ENCODE measurements around the gene NFYA. TPM values are rescaled to one million over a fixed set of nuclear protein-coding genes. Genes with fewer than 3 reads are reported as not detected.

The NFYA gene
- total RNA-seq, 1 experiment from 2014 or later, result 28.7 TPM

DNA sequence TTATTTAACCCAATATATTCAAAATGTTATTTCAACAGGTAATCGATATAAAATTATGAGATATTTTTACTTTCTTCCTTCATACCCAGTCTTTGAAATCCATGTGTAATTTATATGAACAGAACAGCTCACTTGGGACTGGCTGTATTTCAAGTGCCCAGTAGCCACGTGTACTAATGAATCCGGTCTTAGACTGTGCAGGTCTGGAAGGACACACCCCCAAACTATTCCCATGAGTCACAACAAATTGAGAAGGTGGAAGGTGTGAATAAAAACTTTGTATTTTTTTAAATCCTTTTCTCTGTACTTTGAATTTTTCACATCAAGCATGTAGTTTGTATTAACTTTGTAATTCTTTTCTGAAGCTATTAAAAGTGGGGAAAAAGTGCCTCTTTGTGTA lies 36.6 kb upstream of the NFYA start:
- ChIA-PET RAD21 (ENCODE audit: low non-redundant PET in 1 of 2, low total read pairs in 2 of 2, uncharacterized antibody in 2 of 2, unreplicated experiment in 2 of 2) (no interaction called here), POLR2A (interaction anchor here (1.1 kb wide), 1 partner anchor 8 kb away, joined by 5 read pairs; no protein-coding TSS in a partner anchor), CTCF (interaction anchor here (0.8 to 1.7 kb wide), 5 partner anchors 8 to 36 kb away, joined by 3 to 16 read pairs (median 3); partner anchors contain the start of genes NFYA and OARD1)
- TF ChIP-seq, protein P1, sequence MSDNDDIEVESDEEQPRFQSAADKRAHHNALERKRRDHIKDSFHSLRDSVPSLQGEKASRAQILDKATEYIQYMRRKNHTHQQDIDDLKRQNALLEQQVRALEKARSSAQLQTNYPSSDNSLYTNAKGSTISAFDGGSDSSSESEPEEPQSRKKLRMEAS (IDR thresholded peaks at IDR 0.05), result peak; percentile 87
- TF ChIP-seq RAD21 (IDR thresholded peaks at IDR 0.05; ENCODE audit: low read depth) (no peak), SIN3A (IDR thresholded peaks at IDR 0.05; ENCODE audit: low read depth) (0 out of 2 replicates have a peak, but pooled peaks have one; percentile 13)
- Histone ChIP-seq H3K27me3 (ENCODE audit: insufficient read depth, low read length) (no peaks in the 10 kb centered on the region), H3K4me2 (ENCODE audit: low read length) (no peak overlapping the region), H3K36me3 (ENCODE audit: control insufficient read depth in 1 of 2, insufficient read depth in 2 of 2, low read length in 2 of 2) (no peaks in the 10 kb centered on the region), H3K27ac (ENCODE audit: low read depth, low read length) (no peak overlapping the region), H3K4me1 (ENCODE audit: control insufficient read depth in 1 of 2, insufficient read depth in 2 of 2, low read length in 2 of 2) (peaks cover 23 to 39% of the 10 kb centered on the region in 2 experiments; a peak in 3 of 4 replicates), H2AFZ (ENCODE audit: low read depth, low read length, poor library complexity, severe bottlenecking) (no peak overlapping the region), H3K9me3 (ENCODE audit: control insufficient read depth in 1 of 2, insufficient read depth in 1 of 2, low read depth in 1 of 2, low read length in 2 of 2) (no peaks in the 10 kb centered on the region), H3K79me2 (ENCODE audit: insufficient read depth, low read length) (no peaks in the 10 kb centered on the region), H3K9ac (ENCODE audit: low read length) (no peak overlapping the region), H4K20me1 (ENCODE audit: insufficient read depth) (no peaks in the 10 kb centered on the region), H3K4me3 (replicated peaks in 1 of 2; ENCODE audit: low read depth in 1 of 2, low read length in 2 of 2) (no peak overlapping the region), H3K9me2 (ENCODE audit: insufficient read depth) (no peaks in the 10 kb centered on the region)
- peak; percentile 19 for DNase-seq (ENCODE audit: low read depth, low spot score)
- ATAC-seq, result peak; percentile 37; the same call in 1 of the 2 replicates
- BruUV-seq (replicated peaks), result no TSS peak
- intact Hi-C loops (cut with micrococcal nuclease), result no loop called here

DNA sequence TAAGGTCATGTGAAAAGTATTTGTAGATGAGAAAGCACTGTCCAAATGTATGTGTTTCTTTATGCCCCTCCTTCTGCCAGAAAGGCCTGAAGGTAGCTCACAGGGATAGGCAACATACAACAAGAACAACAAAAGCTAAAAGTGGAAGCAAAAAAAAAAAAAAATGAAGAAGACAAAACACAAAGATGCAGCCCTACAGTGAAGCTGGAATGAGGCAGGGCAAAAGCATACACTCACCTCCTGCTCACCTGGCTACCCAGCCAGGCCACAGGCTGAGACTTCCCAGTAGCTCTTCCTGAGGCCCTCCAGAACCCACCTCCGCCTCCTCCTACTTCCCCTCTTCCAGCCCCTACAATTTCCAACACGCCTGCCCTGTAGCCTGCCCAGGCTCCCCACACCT lies 36.2 kb upstream of the NFYA start:
- Histone ChIP-seq H3K4me1 (ENCODE audit: control insufficient read depth in 1 of 2, insufficient read depth in 2 of 2, low read length in 2 of 2) (peaks cover 23 to 43% of the 10 kb centered on the region in 2 experiments; a peak in 3 of 4 replicates), H3K36me3 (ENCODE audit: control insufficient read depth in 1 of 2, insufficient read depth in 2 of 2, low read length in 2 of 2) (no peaks in the 10 kb centered on the region), H3K4me3 (replicated peaks in 1 of 2; ENCODE audit: low read depth in 1 of 2, low read length in 2 of 2) (no peak overlapping the region), H3K79me2 (ENCODE audit: insufficient read depth, low read length) (no peaks in the 10 kb centered on the region), H2AFZ (ENCODE audit: low read depth, low read length, poor library complexity, severe bottlenecking) (no peak overlapping the region), H3K4me2 (ENCODE audit: low read length) (no peak overlapping the region), H3K27me3 (ENCODE audit: insufficient read depth, low read length) (no peaks in the 10 kb centered on the region), H3K9ac (ENCODE audit: low read length) (no peak overlapping the region), H4K20me1 (ENCODE audit: insufficient read depth) (no peaks in the 10 kb centered on the region), H3K27ac (ENCODE audit: low read depth, low read length) (no peak overlapping the region), H3K9me3 (ENCODE audit: control insufficient read depth in 1 of 2, insufficient read depth in 1 of 2, low read depth in 1 of 2, low read length in 2 of 2) (no peaks in the 10 kb centered on the region), H3K9me2 (ENCODE audit: insufficient read depth) (no peaks in the 10 kb centered on the region)
- ChIA-PET RAD21 (ENCODE audit: low non-redundant PET in 1 of 2, low total read pairs in 2 of 2, uncharacterized antibody in 2 of 2, unreplicated experiment in 2 of 2) (no interaction called here), POLR2A (interaction anchor here (1.1 kb wide), 1 partner anchor 9 kb away, joined by 5 read pairs; no protein-coding TSS in a partner anchor), CTCF (interaction anchor here (0.8 to 1.7 kb wide), 4 partner anchors 9 to 36 kb away, joined by 3 to 16 read pairs (median 4); partner anchors contain the start of genes NFYA and OARD1)
- no TSS peak for BruUV-seq (replicated peaks)
- intact Hi-C loops (cut with micrococcal nuclease), result no loop called here
- TF ChIP-seq, protein P2, sequence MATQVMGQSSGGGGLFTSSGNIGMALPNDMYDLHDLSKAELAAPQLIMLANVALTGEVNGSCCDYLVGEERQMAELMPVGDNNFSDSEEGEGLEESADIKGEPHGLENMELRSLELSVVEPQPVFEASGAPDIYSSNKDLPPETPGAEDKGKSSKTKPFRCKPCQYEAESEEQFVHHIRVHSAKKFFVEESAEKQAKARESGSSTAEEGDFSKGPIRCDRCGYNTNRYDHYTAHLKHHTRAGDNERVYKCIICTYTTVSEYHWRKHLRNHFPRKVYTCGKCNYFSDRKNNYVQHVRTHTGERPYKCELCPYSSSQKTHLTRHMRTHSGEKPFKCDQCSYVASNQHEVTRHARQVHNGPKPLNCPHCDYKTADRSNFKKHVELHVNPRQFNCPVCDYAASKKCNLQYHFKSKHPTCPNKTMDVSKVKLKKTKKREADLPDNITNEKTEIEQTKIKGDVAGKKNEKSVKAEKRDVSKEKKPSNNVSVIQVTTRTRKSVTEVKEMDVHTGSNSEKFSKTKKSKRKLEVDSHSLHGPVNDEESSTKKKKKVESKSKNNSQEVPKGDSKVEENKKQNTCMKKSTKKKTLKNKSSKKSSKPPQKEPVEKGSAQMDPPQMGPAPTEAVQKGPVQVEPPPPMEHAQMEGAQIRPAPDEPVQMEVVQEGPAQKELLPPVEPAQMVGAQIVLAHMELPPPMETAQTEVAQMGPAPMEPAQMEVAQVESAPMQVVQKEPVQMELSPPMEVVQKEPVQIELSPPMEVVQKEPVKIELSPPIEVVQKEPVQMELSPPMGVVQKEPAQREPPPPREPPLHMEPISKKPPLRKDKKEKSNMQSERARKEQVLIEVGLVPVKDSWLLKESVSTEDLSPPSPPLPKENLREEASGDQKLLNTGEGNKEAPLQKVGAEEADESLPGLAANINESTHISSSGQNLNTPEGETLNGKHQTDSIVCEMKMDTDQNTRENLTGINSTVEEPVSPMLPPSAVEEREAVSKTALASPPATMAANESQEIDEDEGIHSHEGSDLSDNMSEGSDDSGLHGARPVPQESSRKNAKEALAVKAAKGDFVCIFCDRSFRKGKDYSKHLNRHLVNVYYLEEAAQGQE (IDR thresholded peaks at IDR 0.05; ENCODE audit: low read depth), result no peak
- TF ChIP-seq SP1 (IDR thresholded peaks at IDR 0.05; ENCODE audit: low read depth), result no peak
- 0 out of 2 replicates have a peak, but pooled peaks have one; percentile 10 for TF ChIP-seq SIN3A (IDR thresholded peaks at IDR 0.05; ENCODE audit: low read depth)
- DNase-seq (ENCODE audit: low read depth, low spot score) (no peak), ATAC-seq (no peak)

Data from HCT116 (cell line).